ENCODE results near the gene HIBADH. TPM values are rescaled to one million over a fixed set of nuclear protein-coding genes. Genes with fewer than 3 reads are reported as not detected.
A peak's percentile ranks its signal among the peaks of the same experiment; 100 is the strongest.

The HIBADH gene
- 90.5 TPM for polyA plus RNA-seq (ENCODE audit: insufficient read length)
- long read RNA-seq, donor 1, transcript HIBADH-204 (2 exons, 570 nt): minor isoform, 7 of 57 reads
- long read RNA-seq, donor 1, transcript HIBADH-201 (8 exons, 1,990 nt): major isoform, 32 of 57 reads
- long read RNA-seq, donor 1, partial matches to known transcripts: 18 of 57 reads
- long read RNA-seq, donor 1, other reads (novel, unspliced or antisense): 0 of 57 reads
- long read RNA-seq, donor 2, transcript HIBADH-201 (8 exons, 1,990 nt): major isoform, 24 of 50 reads
- long read RNA-seq, donor 2, partial matches to known transcripts: 26 of 50 reads
- long read RNA-seq, donor 2, other reads (novel, unspliced or antisense): 0 of 50 reads
- long read RNA-seq, donor 3, transcript HIBADH-201 (8 exons, 1,990 nt): major isoform, 20 of 39 reads
- long read RNA-seq, donor 3, partial matches to known transcripts: 19 of 39 reads
- long read RNA-seq, donor 3, other reads (novel, unspliced or antisense): 0 of 39 reads
- long read RNA-seq, donor 4, partial matches to known transcripts: 0 of 1 reads
- long read RNA-seq, donor 4, other reads (novel, unspliced or antisense): 0 of 1 reads
- long read RNA-seq, donor 5, transcript HIBADH-201 (8 exons, 1,990 nt): major isoform, 39 of 289 reads
- long read RNA-seq, donor 5, partial matches to known transcripts: 248 of 289 reads
- long read RNA-seq, donor 5, other reads (novel, unspliced or antisense): 0 of 289 reads
- long read RNA-seq, donor 6, transcript HIBADH-201 (8 exons, 1,990 nt): major isoform, 23 of 34 reads
- long read RNA-seq, donor 6, partial matches to known transcripts: 9 of 34 reads
- long read RNA-seq, donor 6, other reads (novel, unspliced or antisense): 0 of 34 reads
- long read RNA-seq, donor 7, transcript HIBADH-201 (8 exons, 1,990 nt): major isoform, 33 of 51 reads
- long read RNA-seq, donor 7, transcript HIBADH-204 (2 exons, 570 nt): minor isoform, 5 of 51 reads
- long read RNA-seq, donor 7, partial matches to known transcripts: 13 of 51 reads
- long read RNA-seq, donor 7, other reads (novel, unspliced or antisense): 0 of 51 reads
- long read RNA-seq, donor 8, transcript HIBADH-201 (8 exons, 1,990 nt): major isoform, 14 of 15 reads
- long read RNA-seq, donor 8, partial matches to known transcripts: 0 of 15 reads
- long read RNA-seq, donor 8, other reads (novel, unspliced or antisense): 0 of 15 reads

- peak; percentile 98 for DNase-seq
Measured at GRCh38 chr7:27662490-27663205, at the start of gene HIBADH. TSS of gene HIBADH (minus strand) at chr7:27662883. CDS start at chr7:27662788, 95 bp downstream.

DNA sequence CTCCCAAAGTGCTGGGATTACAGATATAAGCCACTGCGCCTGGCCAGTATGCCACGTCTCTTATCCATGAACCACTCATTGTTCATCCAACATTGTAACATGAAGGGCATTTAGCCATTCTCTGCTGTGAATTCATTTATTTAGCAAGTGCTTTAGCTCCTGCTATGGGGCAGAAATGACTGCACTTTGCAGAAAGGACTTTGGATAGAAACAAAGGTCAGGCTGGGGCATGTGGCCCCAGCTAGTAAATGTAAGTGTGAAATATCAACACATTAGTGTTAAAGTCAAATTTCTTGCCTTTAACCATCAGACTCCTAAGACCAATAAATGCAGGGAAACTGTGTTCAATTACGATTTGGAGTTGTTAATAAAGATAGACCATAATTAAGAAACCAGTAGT is 49.5 kb upstream of the HIBADH start:
- DNase-seq: no peak

DNA sequence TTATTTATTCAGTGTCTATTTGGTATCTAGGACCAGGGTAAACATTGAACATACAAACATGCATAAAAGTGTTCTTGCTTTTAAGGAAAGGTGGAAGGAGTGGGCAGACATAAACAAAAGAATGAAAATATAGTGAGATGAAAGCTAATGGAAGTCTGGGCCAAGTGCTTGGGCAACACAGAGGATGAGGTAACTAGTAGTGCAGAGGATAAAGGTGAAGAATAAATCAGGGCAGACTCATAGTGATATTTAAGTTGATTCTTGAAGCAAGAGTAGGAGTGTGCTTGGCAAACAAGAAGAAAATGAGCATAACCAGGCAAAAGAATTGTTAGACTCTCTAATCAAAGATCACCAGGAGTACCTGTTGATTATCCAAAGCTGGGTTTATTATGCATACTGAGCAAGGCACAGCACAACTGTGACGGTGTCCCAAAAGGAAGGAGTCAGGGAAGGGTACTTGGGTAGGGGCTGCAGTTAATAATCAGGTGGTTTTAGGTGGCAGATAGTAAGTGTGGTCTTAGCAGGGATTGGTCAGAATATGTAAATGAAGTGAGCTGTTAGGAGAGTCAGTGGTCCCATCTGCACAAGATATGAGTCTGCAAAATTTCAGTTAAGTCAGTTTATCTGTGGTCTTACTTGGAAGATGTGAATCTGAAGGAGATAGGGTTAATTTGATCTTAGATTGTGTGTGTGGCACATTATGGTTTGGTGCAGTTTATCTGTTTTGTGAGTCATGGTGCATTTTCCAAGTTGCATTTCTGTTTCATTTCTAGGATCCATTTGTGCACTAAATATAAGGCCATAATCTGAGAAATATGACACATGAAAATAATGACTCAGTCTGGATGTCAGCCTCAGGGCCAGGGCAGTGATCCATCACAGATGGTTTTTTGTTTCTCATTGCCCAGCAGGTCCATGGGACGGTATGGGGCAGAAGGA is 46.7 kb upstream of the HIBADH start:
- DNase-seq: no peak

DNA sequence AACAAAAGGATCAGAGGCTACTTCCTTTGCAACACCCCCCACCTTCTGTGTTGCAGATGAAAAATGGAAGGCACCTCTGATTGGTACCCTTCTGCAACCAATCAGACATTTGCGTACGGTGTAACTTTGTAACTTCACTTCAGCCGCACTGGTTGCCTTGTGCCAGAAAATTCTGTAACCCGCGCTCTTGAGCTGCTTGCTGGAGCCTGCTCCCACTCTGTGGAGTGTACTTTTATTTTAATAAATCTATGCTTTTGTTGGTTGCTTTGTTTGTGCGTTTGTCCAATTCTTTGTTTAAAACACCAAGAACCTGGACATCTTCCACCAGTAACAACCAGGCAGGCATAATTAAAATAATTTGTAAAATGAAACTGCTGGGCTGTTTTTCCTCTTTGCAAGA is 45.8 kb upstream of the HIBADH start:
- no peak for DNase-seq

DNA sequence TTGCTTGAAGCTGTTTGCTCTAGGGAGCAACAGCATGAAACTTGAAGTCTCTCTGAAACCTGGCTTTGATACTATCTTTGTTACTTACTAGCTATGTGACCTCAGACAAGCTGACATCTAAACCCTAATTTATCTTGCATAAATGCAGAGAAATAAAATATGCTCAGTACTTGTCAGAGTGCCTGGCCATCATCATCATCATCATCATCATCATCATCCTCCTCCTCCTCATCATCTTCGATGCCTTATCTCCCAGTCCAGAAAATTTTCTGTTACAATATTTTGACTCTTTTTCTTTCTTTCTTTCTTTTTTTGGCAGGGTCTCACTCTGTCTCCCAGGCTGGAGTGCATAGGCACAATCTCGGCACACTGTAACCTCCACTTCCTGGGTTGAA is 42.5 kb upstream of the HIBADH start:
- DNase-seq: no peak

DNA sequence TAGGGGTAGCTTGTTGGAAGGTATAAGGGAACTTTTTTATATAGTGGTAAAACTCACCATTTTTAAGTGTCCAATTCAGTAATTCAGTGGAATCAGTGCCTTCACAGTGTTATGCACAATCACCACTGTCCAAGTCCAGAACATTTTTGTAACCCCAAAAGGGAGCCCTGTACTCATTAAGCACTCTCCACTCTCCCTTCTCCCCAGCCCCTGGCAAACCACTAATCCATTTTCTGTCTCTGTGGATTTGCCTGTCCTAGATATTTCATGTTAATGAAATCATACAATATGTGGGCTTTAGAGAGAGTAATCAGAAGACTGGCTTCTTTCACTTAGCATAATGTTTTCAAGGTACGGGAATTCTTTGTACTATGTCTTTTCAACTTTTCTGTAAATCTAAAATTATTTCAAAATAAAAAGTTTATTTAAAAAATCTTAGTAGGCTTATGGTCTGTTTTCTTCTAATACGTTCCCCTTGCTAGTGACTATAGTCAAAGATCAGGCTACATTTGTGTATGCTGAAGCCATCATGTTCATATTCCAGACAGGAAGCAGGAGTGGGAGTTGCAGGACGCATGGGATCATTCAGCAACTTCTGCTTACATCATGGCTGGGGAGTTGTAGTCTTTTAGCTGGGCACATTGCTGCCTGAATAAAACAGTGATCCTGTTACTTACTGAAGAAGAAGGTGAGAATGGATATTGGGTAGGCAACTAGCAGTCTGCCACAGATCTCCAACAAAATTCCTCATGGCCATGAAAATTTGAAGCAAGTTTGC is 41.9 kb upstream of the HIBADH start:
- no peak for DNase-seq

- no peak for DNase-seq
Measured at GRCh38 chr7:27703181-27703580, 40.5 kb upstream of the HIBADH start.

- no peak for DNase-seq
Measured at GRCh38 chr7:27700501-27700900, 37.8 kb upstream of the HIBADH start.

DNA sequence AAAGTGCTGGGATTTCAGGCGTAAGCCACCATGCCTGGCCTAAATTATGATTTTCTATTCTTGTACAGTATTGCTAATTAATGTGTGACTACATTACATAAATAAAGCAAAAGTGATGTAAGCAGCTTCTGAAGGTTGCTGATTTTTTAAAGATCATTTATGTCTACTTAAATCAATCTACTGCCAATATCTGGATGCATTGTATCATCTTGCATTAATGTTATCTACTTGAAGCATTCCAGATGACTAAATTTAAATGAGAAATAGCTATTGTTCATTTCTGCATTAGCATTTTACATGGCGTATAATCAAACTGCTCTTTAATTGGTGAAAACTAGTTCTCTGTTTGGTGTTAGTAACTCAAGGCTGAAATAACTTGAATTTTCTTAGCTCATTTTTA is 37.1 kb upstream of the HIBADH start:
- no peak for DNase-seq

DNA sequence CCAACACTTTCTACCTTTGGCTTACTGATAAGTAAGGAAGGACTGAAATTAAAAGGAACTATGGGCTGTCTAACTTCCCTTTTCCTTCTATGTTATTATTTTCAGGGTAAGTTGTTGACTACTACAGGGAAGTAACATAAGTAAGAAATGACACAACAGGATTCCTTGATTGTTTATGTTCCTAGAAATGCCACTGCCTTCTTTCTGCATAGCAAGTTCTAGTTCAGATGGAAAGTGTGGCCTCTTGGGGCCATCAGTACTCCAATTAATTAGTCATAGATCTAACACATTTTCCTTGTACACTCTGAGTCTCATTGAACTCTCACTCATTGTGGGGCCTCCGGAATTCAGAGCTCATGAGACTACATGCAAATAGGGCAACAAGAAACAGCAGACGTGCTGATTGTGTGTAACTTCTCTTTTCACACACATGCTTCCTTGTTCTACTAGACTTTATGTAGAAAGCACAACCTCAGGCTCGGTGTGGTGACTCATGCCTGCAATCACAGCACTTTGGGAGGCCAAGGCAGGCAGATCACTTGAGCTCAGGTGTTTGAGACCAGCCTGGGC is 35.3 kb upstream of the HIBADH start:
- no peak for DNase-seq

- DNase-seq: no peak
Measured at GRCh38 chr7:27695096-27695495, 32.4 kb upstream of the HIBADH start.

DNA sequence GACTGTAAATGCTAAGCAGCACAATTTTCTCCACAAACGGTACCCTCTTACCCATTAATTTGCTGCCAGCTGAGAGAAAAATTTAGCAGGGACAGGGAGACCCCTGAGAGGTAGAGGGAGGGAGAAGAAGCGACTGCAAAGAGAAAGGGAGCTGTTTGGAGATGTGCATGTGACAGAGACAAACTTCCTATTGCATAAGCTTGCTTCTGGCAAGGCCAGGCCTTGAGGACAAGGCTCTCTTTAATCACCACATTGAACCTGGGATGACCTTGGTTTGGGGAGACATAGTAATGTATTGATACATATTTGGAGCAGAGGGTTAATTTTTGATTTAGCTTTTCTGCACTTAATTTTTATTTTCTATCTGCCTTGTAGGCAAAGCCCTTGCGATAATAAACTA is 31.1 kb upstream of the HIBADH start:
- no peak for DNase-seq

- no peak for DNase-seq
Measured at GRCh38 chr7:27690649-27691048, 28.0 kb upstream of the HIBADH start.

GRCh38 chr7:27689591-27690164 is 27.0 kb upstream of the HIBADH start:
- DNase-seq: no peak

GRCh38 chr7:27689150-27689549 is 26.5 kb upstream of the HIBADH start:
- DNase-seq: no peak

- DNase-seq: no peak
Measured at GRCh38 chr7:27688646-27689045, 26.0 kb upstream of the HIBADH start.

GRCh38 chr7:27688056-27688455 is 25.4 kb upstream of the HIBADH start:
- DNase-seq: no peak

DNA sequence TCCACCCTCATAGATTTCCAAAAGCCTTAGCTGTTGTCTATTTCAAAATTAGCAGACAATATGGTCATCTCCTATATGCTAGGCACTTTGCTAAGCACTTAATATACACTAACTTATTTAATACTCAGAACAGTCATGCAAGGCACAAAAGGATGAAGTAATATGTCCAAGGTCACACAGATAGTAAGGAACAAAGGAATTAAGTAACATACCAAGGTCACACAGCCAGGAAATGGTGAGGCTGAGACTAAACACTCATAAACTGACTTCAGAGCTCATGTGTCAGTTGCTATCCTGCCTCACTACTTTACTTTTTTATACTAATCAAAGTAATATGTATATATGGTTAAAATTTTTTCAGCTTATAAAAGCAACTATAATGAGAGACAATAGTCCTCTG is 23.6 kb upstream of the HIBADH start:
- no peak for DNase-seq

- no peak for DNase-seq
Measured at GRCh38 chr7:27685893-27686292, 23.2 kb upstream of the HIBADH start.

All from left kidney (tissue), 8 donors.